Measurements from ENCODE around the gene STRA8.
A peak's percentile ranks its signal among the peaks of the same experiment; 100 is the strongest.
"Not testable (repeated sequence)": the region's sequence is repeated elsewhere in the genome, so short reads cannot be mapped to it uniquely, and the experiment has no call there.

Gene STRA8

DNA sequence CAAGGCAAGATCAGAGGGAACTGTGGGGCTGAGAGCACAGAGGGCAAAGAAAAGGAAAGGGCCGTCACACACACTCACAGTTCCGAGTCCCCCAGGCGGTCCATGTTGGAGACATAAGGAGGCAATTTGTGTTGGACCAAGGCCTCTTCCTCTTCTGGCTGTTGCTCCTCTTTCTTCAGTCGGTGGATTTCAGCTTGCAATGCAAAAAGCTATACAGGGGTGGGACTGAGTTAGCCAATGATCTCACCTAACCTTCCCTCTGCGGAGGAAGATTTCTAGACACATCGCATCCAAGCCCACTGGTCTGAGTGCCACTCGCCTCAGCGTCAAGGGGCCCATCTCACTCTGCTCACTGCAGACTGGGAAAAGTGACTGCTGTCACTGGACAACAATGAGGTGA is 27.8 kb upstream of the STRA8 start:
- no peak for DNase-seq (ENCODE audit: low spot score)

DNA sequence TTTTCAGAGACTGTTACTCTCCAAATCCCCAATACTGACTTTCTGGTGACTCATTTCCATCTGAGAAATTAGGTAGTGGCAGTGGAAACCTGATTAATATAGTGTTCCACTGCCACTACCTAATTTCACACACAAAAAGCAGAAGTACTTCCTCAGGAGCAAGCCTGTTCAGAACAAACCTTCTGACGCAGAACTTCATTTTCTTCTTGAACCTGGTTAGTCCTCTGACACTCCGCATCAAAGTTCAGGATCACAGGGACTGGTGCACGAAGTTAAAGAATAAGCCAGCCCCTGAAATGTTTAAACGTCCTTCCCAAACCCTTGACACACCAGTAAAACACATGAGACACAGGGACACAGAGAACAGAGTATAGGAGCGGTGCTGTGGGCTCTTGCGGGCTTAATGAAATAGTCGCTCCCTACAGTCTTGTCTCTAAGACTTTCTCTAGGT is 26.7 kb upstream of the STRA8 start:
- no peak for DNase-seq (ENCODE audit: low spot score)

- no peak for DNase-seq (ENCODE audit: low spot score)
Observed at GRCh38 chr7:135207406-135208101, 26.1 kb upstream of the STRA8 start.

GRCh38 chr7:135208102-135208793 is 25.4 kb upstream of the STRA8 start:
- DNase-seq (ENCODE audit: low spot score), result no peak

DNA sequence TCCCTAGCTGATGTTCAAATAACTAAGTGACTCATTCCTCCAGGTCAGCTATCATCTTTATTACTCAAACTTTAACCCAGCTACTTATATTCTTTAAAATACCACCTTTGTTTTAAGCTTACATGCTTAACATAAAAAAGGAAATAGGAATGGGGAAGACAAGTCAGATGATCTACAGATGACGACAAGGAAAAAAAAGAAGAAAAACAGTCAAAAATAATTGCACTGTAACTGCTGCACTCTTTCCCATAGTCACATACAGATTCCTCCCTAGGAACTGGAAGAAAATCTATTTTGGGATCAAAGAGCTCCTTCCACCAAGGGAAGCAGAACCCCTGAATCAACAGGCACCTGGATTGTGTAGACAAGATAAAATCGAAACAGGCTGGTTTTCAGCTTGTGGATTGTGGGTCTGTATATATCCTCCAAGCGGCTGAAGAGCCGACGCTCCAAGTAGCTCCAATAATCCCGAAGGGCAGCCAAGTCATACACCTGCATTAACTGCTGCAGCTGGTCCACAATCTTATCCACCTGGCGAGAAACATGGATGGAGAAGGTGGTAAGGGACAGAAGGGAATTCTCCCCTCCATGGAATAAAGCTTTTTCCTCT is 24.3 kb upstream of the STRA8 start:
- no peak for DNase-seq (ENCODE audit: low spot score)

DNA sequence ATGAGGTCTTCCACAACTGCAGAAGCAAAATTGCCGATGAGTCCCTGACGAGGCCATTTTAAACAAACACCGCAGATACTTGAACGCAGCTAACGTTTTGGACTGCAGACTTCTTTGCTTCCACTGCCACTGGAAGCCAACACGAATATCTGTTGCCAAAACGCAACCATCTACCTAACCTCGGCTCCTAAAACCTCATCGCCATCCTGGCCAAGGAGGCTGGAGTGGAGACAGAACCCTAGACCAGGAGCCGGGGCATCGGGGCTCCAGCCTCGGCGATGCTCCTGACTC is 22.8 kb upstream of the STRA8 start:
- no peak for DNase-seq (ENCODE audit: low spot score)

- peak; percentile 97 for DNase-seq (ENCODE audit: low spot score)
Observed at GRCh38 chr7:135211179-135211945, 22.3 kb upstream of the STRA8 start, which contains the start of gene WDR91. Gene WDR91 (minus strand): TSS chr7:135211526. CDS start chr7:135211502, 24 bp downstream.

DNA sequence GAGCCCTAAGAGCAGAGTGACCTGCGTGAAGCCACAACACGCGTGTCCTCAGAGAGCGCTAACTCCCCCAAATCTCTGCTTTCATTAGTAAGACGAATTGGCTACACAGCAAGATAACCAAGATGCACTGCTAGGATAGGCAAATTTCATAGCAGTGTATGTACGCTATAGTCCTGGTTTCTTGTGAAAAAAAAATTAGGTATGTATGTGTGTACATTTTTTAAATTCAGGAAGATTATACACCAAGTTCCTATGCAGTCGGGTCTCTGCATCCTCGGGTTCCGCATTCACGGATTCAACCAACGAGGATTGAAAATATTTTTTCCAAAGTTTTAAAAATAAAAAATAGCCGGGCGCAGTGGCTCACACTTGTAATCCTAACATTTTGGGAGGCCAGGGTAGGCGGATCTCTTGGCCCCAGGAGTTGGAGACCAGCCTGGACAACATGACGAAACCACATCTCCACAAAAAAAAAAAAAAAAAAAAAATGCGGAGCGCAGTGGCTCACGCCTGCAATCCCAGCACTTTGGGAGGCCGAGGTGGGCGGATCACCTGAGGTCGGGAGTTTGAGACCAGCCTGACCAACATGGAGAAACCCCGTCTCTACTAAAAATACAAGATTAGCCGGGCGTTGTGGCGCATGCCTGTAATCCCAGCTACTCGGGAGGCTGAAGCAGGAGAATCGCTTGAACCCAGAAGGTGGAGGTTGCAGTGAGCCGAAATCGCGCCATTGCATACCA is 21.5 kb upstream of the STRA8 start:
- not testable (repeated sequence) for DNase-seq (ENCODE audit: low spot score)

DNA sequence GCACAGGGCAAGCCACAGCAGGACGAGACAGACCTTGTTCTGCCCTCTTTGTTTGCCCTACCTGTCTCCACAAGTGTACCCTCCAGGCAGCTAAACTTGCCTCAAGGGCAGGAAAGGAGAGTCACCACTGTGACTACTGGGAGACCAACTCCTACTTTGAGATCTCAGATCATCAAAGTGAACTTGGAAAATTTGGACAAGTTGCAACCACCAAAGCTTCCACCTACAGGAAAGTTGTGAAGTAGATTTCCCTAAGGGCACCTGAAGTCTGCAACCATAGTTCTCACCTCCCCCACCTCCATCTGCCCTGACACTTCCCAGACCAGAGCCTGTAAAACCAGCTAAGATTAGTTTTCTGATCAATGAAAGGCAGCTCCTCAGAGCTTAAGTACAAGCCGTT is 19.8 kb upstream of the STRA8 start:
- no peak for DNase-seq (ENCODE audit: low spot score)

DNA sequence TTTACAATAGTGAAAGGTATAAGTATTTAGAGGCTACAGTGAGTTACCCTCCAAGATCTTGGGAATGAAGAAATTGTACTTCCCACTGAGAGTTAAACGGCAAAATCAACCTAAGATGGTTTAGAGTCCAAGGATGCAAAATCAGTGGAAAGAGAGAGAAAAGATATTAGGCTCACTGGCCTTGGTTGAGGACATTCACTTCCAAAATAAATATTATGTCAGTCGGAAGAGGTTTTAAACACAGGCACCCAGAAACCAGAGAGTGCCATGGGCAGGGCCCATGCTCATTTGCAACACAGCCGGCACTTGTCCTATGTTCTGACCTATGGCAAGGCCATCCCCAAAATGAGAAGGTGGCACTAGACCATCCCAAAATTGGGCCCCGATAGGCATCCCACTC is 18.5 kb upstream of the STRA8 start:
- no peak for DNase-seq (ENCODE audit: low spot score)

DNA sequence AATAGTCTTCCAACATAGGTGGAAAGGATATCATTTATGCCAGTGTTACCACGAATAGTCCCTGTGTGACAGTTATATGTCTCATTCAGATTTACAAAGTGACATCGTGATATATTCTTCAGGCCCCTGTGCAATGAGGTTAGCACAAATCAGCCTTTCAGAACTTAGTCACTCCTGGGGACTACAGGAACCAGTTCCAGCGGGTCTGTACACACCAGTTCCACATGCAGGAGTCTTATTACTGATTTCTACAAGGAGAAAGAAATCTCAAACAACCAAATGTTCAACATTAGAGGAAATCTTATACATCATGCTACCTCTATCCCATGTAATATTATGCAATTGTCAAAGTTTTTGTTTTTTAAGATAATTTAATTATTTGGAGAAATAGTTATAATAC is 17.9 kb upstream of the STRA8 start:
- no peak for DNase-seq (ENCODE audit: low spot score)

DNA sequence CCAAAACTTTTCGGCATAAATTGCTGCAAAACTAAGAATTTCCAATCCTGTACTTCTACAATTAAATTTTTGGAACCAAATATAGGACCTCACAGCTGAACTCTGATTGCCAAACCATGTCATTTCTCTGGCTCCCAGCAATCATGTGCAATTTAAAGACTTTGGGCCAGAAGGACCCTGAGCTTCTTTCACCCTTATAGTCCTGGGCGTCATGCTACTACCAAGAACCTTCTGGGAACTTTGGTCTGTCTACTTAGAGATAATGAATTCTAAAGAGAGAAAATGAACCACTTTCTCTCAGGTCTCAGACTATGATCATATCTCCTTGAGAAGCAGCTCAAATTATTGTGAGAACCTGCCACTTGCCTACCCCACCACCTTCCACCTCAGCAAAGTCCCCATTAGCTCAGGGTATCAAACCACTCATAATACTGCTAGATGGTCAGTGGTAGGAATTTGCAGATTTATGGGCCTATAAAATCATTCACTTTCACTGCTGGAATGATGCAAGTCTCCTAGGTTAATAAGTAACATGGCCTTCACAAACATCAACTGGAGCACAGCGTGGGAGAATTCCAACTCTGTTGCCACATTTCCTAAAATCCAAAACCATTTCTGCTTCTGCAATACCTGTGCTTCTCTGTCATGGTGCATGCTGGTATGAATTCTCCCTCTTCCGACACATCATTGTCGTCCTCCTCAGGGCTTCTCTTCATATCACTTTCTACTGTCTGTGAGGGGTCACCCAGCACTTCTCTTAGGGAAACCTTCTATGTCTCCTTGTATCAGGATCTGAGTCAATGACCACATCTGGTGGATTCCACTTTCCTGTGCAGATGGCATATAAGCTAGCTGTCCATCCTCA is 15.8 kb upstream of the STRA8 start:
- DNase-seq (ENCODE audit: low spot score), result no peak

DNA sequence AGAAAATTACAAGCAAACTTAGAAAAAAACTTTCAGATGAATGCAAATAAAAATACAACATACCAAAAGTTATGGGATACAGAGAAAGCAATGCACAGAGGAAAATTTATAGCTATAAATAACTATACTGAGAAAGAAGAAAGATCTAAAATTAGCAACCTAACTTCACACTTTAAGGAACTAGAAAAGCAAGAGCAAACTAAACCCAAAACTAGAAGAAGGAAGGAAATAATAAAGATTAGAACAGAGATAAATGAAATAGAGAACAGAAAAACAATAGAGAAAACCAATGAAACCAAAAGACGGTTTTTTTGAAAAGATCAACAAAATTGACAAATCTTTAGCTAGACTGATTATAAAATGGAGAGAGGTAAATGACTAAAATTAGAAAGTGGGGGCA is 9.6 kb upstream of the STRA8 start:
- DNase-seq (ENCODE audit: low spot score), result no peak

DNA sequence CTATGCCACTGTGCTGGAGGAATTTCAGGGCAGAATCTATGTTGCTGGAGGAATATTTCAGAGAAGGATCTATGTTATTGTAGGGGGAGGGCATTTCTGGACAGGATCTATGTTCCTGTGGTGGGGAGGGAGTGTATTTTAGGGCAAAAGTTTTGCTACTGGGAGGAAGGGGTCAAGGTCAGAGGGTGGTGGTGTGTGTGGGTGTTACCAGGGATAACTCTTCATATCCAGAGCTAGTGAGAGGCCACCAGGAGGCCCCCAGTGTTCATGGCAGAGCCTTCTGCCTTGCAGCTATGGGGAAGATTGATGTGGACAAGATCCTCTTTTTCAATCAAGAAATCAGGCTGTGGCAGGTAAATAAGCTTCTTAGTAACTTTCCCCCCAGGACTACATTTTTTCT is 2.0 kb upstream of the STRA8 start:
- no peak for DNase-seq (ENCODE audit: low spot score)

GRCh38 chr7:135232087-135232486 is 1.6 kb upstream of the STRA8 start:
- DNase-seq (ENCODE audit: low spot score), result no peak

- no peak for DNase-seq (ENCODE audit: low spot score)
Observed at GRCh38 chr7:135232720-135233119, 918 bp upstream of the STRA8 start.

GRCh38 chr7:135234095-135234494 is 457 bp downstream of the STRA8 start:
- DNase-seq (ENCODE audit: low spot score), result not testable (repeated sequence)

- DNase-seq (ENCODE audit: low spot score), result no peak
Observed at GRCh38 chr7:135234727-135235126, 1.1 kb downstream of the STRA8 start.

DNA sequence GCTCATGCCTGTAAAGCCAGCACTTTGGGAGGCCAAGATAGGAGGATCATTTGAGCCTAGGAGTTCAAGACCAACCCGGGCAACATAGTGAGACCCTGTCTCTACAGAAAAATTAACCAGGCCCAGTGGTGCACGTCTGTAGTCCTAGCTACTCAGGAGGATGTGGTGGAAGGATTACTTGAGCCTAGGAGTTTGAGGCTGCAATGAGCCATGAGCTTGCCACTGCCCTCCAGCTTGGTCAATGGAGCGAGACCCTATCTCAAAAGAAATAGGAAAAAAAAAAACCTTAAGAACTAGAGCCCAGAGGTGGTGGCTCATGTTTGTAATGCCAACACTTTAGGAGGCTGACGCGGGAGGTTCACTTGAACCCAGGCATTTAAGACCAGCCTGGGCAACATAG is 2.2 kb downstream of the STRA8 start:
- DNase-seq (ENCODE audit: low spot score), result no peak

GRCh38 chr7:135236727-135237126 is 3.1 kb downstream of the STRA8 start:
- no peak for DNase-seq (ENCODE audit: low spot score)

GRCh38 chr7:135238112-135238744 is 4.6 kb downstream of the STRA8 start:
- DNase-seq (ENCODE audit: low spot score), result no peak
